Panc1 (cell line): ENCODE results near the gene ACVR1B. TPM values are rescaled to one million over a fixed set of nuclear protein-coding genes. Genes with fewer than 3 reads are reported as not detected.

ENCODE experiments used
- ATAC-seq: fragments of 200-7000 bp; cut with Tn5 transposase; 2 replicates; pipeline ENCODE4 v1.9.1; 2020; ENCODE audit warnings: mild to moderate bottlenecking, moderate library complexity
- BruUV-seq: library from RNA; stranded (reverse); fragments of 400-500 nt; replicated peaks from 2 replicates; lab custom pipeline; 2021; lab: Mats Ljungman, UMichigan
- CTCF ChIA-PET: fragments of 300-600 bp; sonication (Branson Sonifier 250); formaldehyde crosslinking; loops from one replicate; lab custom pipeline; 2022; ENCODE audit warnings: antibody characterized with exemption; lab: Charles Lee
- POLR2A ChIA-PET: fragments of 300-600 bp; sonication (Branson Sonifier 250); formaldehyde crosslinking; loops from one replicate; lab custom pipeline; 2022; ENCODE audit warnings: antibody characterized with exemption; lab: Charles Lee
- DNase-seq: peaks from one replicate; pipeline ENCODE4 v3.0.0-alpha.2; 2010; ENCODE audit warnings: low read depth, low spot score
- H3K27ac ChIP-seq: 2 replicates; pipeline ENCODE4 v1.5.1; 2011; ENCODE audit warnings: mild to moderate bottlenecking, low read length, inconsistent platforms
- H3K27me3 ChIP-seq: fragments of 200-500 bp; sonication (Bioruptor generic); 2 replicates; pipeline ENCODE4 v1.6.0; 2014; ENCODE audit warnings: low read length, inconsistent platforms; ENCODE audit not compliant: control insufficient read depth, insufficient read depth
- H3K36me3 ChIP-seq: fragments of 200-500 bp; sonication (Bioruptor generic); 2 replicates; pipeline ENCODE4 v1.5.1; 2014; ENCODE audit warnings: inconsistent platforms, mild to moderate bottlenecking, low read length, moderate library complexity; ENCODE audit not compliant: control insufficient read depth, insufficient read depth
- H3K4me1 ChIP-seq: 2 replicates; pipeline ENCODE4 v1.5.1; 2011; ENCODE audit warnings: inconsistent platforms, mild to moderate bottlenecking, low read length, moderate library complexity; ENCODE audit not compliant: control insufficient read depth, insufficient read depth
- H3K4me3 ChIP-seq, 2 experiments: 2 replicates each; pipeline ENCODE4 v1.5.1; 2011 to 2012; ENCODE audit warnings: low read depth in 2 of 2, low read length in 2 of 2, mild to moderate bottlenecking in 2 of 2, inconsistent platforms in 1 of 2, moderate library complexity in 1 of 2
- H3K9me3 ChIP-seq: fragments of 200-500 bp; sonication (Bioruptor generic); 2 replicates; pipeline ENCODE4 v1.5.1; 2014; ENCODE audit warnings: low read depth, mild to moderate bottlenecking, inconsistent platforms, low read length, moderate library complexity; ENCODE audit not compliant: control insufficient read depth, insufficient read depth
- CTCF ChIP-seq: fragments of 450-650 bp; IDR thresholded peaks from 2 replicates; pipeline ENCODE4 v1.5.1; 2017; ENCODE audit warnings: mild to moderate bottlenecking
- POLR2AphosphoS5 ChIP-seq: IDR thresholded peaks from 2 replicates; pipeline ENCODE4 v1.6.1; 2012; ENCODE audit warnings: mild to moderate bottlenecking, low read depth, low read length, moderate library complexity
- REST ChIP-seq, 2 experiments: IDR thresholded peaks; 2 replicates each; pipeline ENCODE4 v1.6.1; 2011 to 2012; ENCODE audit warnings: low read depth in 2 of 2, control low read depth in 1 of 2, low read length in 1 of 2, mild to moderate bottlenecking in 1 of 2, moderate library complexity in 1 of 2; ENCODE audit not compliant: insufficient read depth in 1 of 2
- SIN3A ChIP-seq: IDR thresholded peaks from 2 replicates; pipeline ENCODE4 v1.6.1; 2012; ENCODE audit warnings: low read depth, mild to moderate bottlenecking, low read length, moderate library complexity, borderline replicate concordance; ENCODE audit not compliant: insufficient read depth
- TCF7L2 ChIP-seq: IDR thresholded peaks from 2 replicates; pipeline ENCODE4 v1.6.1; 2011; ENCODE audit warnings: mild to moderate bottlenecking, low read depth, low read length, inconsistent platforms
- in situ Hi-C: cut with HindIII; loops from 2 replicates; pipeline ENCODE4 v1.10.0; 2016; ENCODE audit warnings: low sequenced_read_pairs, low pct_unique_long_range_greater_than_20kb
- intact Hi-C: fragments of 100-400 bp; cut with micrococcal nuclease; formaldehyde crosslinking; loops from one replicate; pipeline ENCODE4 v1.10.0; 2022; ENCODE audit not compliant: unreplicated experiment
- total RNA-seq: library from RNA; stranded (reverse); gene quantifications from one replicate; pipeline ENCODE4 v1.2.1, GENCODE V29; 2021; ENCODE audit not compliant: unreplicated experiment

The ACVR1B gene
- total RNA-seq, 1 experiment from 2014 or later = 23.0 TPM

GRCh38 chr12:51971679-51972421 lies 20.4 kb downstream of the ACVR1B start:
- Histone ChIP-seq H3K4me3 (no peak overlapping the region), H3K9me3 (no peaks in the 10 kb centered on the region), H3K36me3 (no peaks in the 10 kb centered on the region), H3K4me1 (0 out of 2 replicates have a peak, but pooled peaks cover 4% of the 10 kb centered on the region), H3K27me3 (no peaks in the 10 kb centered on the region), H3K27ac (no peak overlapping the region)
- TF ChIP-seq SIN3A (no peak), TCF7L2 (no peak), REST (IDR thresholded peaks at IDR 0.05; ENCODE audit: insufficient read depth in 1 of 2, low read depth in 2 of 2, low read length in 1 of 2) (no peak), POLR2AphosphoS5 (no peak), CTCF (no peak)
- ChIA-PET CTCF (interaction anchor here (0.5 to 0.7 kb wide), 3 partner anchors 10 to 23 kb away, joined by 3 to 6 read pairs (median 5); no protein-coding TSS in a partner anchor), POLR2A (no interaction called here)
- intact Hi-C loops (no loop called here), in situ Hi-C loops (no loop called here)
- no TSS peak for BruUV-seq
- ATAC-seq (no peak), DNase-seq (no peak)

- 0 out of 2 replicates have a peak, but pooled peaks cover 4% of the 10 kb centered on the region for H3K4me1 ChIP-seq
- BruUV-seq = no TSS peak
Measured at GRCh38 chr12:51972422-51972812, 20.9 kb downstream of the ACVR1B start.

More at GRCh38 chr12:51972422-51972812, 20.9 kb downstream of the ACVR1B start:
- in situ Hi-C loops (no loop called here), intact Hi-C loops (no loop called here)
- POLR2A ChIA-PET = no interaction called here
- no peak overlapping the region for H3K4me3 ChIP-seq
- ATAC-seq = no peak
- CTCF ChIA-PET = interaction anchor here (0.5 to 0.7 kb wide), 3 partner anchors 10 to 22 kb away, joined by 3 to 6 read pairs (median 5); no protein-coding TSS in a partner anchor
- no peaks in the 10 kb centered on the region for H3K27me3 ChIP-seq
- H3K9me3 ChIP-seq = no peaks in the 10 kb centered on the region
- DNase-seq = no peak
- H3K36me3 ChIP-seq = no peaks in the 10 kb centered on the region
- no peak overlapping the region for H3K27ac ChIP-seq
- TF ChIP-seq REST (IDR thresholded peaks at IDR 0.05; ENCODE audit: insufficient read depth in 1 of 2, low read depth in 2 of 2, low read length in 1 of 2) (no peak), POLR2AphosphoS5 (no peak), CTCF (no peak), TCF7L2 (no peak), SIN3A (no peak)
